Uterus (tissue), 4 donors: ENCODE measurements around the gene ASTN1. TPM values are rescaled to one million over a fixed set of nuclear protein-coding genes. Genes with fewer than 3 reads are reported as not detected.

Experiments used
- DNase-seq, 2 donors: peaks; one replicate each; pipeline ENCODE4 v3.0.0-alpha.2; 2019 to 2020
- H3K27ac ChIP-seq, 2 donors: fragments of 200-600 bp; sonication (generic); 1 replicate in 1 of 2; 2 replicates in 1 of 2; pipeline ENCODE4 v1.5.1; 2016 to 2018
- H3K27me3 ChIP-seq, 2 donors: fragments of 200-600 bp; sonication (generic); one replicate each; pipeline ENCODE4 v1.5.1; 2018 to 2019; ENCODE audit warnings: control low read depth in 1 of 2
- H3K36me3 ChIP-seq, 2 donors: fragments of 200-600 bp; sonication (generic); one replicate each; pipeline ENCODE4 v1.5.1; 2019; ENCODE audit warnings: control low read depth in 1 of 2
- H3K4me1 ChIP-seq, 2 donors: fragments of 200-600 bp; sonication (generic); one replicate each; pipeline ENCODE4 v1.5.1; 2018 to 2019; ENCODE audit warnings: control low read depth in 1 of 2
- H3K4me3 ChIP-seq, 2 donors: fragments of 200-600 bp; sonication (generic); 1 replicate in 1 of 2; 2 replicates in 1 of 2; pipeline ENCODE4 v1.5.1; 2018 to 2019; ENCODE audit warnings: mild to moderate bottlenecking in 1 of 2
- H3K9me3 ChIP-seq, 2 donors: fragments of 200-600 bp; sonication (generic); one replicate each; pipeline ENCODE4 v1.5.1; 2019; ENCODE audit warnings: control low read depth in 1 of 2
- POLR2A ChIP-seq, 2 donors: fragments of 450-650 bp; IDR thresholded peaks; one replicate each; pipeline ENCODE4 v1.6.1; 2016; ENCODE audit warnings: antibody characterized with exemption in 2 of 2, mild to moderate bottlenecking in 1 of 2, moderate library complexity in 1 of 2
- intact Hi-C: fragments of 100-400 bp; cut with DNase I; formaldehyde crosslinking; loops from one replicate; pipeline ENCODE4 v1.15.1; 2023; ENCODE audit warnings: low total_unique reads
- total RNA-seq, 4 donors: library from RNA; depleted of rRNA in 3 of 4; stranded (reverse); fragments of >200 nt in 3 of 4; gene quantifications; one replicate each; pipeline versions ENCODE4 v1.1.0 to v1.2.4, GENCODE V29; 2014 to 2023
- TF ChIP-seq, protein P1 (sequence below), 4 experiments: fragments of 200-600 bp in 2 of 4; fragments of 450-650 bp in 2 of 4; sonication (generic) in 2 of 4; IDR thresholded peaks; one replicate each; pipeline ENCODE4 v1.5.1; 2016 to 2019; ENCODE audit warnings: antibody characterized with exemption in 4 of 4, mild to moderate bottlenecking in 2 of 4, moderate library complexity in 1 of 4
- donor health status: DM: yes; HTN: yes; CAD: no.

ASTN1 gene
- total RNA-seq, 4 donors from 2014 or later: 0.29 to 42.7 (median 2.5) TPM

DNA sequence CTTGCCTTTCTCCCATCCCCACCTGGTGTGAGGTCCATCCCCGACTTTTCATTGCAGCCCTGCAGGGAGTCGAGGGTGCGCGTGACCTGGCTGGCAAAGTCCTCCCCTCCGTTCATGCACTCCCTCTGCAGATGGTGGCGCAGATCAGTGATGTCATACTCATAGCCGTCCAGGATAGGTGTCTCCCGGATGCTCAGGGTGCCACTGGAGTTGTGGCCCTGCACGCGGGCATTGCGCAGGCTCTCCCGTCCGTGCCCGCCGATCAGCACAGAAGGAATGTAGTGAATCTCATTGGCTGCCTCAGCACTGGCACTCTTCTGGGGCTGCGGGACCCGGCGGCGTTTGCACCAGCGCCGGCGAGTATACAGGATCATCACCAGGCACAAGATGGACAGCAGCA is 132.1 kb downstream of the ASTN1 start:
- no peak overlapping the region for H3K4me3 ChIP-seq
- H3K9me3 ChIP-seq: no peaks in the 10 kb centered on the region
- intact Hi-C loops: no loop called here
- H3K36me3 ChIP-seq: no peaks in the 10 kb centered on the region
- TF ChIP-seq POLR2A (IDR thresholded peaks at IDR 0.05): no peak
- TF ChIP-seq, protein P1, sequence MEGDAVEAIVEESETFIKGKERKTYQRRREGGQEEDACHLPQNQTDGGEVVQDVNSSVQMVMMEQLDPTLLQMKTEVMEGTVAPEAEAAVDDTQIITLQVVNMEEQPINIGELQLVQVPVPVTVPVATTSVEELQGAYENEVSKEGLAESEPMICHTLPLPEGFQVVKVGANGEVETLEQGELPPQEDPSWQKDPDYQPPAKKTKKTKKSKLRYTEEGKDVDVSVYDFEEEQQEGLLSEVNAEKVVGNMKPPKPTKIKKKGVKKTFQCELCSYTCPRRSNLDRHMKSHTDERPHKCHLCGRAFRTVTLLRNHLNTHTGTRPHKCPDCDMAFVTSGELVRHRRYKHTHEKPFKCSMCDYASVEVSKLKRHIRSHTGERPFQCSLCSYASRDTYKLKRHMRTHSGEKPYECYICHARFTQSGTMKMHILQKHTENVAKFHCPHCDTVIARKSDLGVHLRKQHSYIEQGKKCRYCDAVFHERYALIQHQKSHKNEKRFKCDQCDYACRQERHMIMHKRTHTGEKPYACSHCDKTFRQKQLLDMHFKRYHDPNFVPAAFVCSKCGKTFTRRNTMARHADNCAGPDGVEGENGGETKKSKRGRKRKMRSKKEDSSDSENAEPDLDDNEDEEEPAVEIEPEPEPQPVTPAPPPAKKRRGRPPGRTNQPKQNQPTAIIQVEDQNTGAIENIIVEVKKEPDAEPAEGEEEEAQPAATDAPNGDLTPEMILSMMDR (IDR thresholded peaks at IDR 0.05): no peak
- DNase-seq: no peak
- H3K4me1 ChIP-seq: no peaks in the 10 kb centered on the region
- H3K27ac ChIP-seq: no peak overlapping the region
- no peaks in the 10 kb centered on the region for H3K27me3 ChIP-seq

- Histone ChIP-seq H3K9me3 (no peaks in the 10 kb centered on the region), H3K4me3 (no peak overlapping the region), H3K4me1 (peaks cover 0 to 3% of the 10 kb centered on the region in 2 donors), H3K27ac (no peak overlapping the region), H3K36me3 (no peaks in the 10 kb centered on the region), H3K27me3 (no peaks in the 10 kb centered on the region)
- TF ChIP-seq, protein P1 (IDR thresholded peaks at IDR 0.05): no peak
- no peak for TF ChIP-seq POLR2A (IDR thresholded peaks at IDR 0.05)
- intact Hi-C loops: no loop called here
- DNase-seq: no peak
These were observed 139.9 kb downstream of the ASTN1 start for GRCh38 chr1:177024623-177025022.

GRCh38 chr1:177023726-177024125 is 140.8 kb downstream of the ASTN1 start:
- peaks cover 0 to 3% of the 10 kb centered on the region in 2 donors for H3K4me1 ChIP-seq
- H3K36me3 ChIP-seq: no peaks in the 10 kb centered on the region
- no peak overlapping the region for H3K27ac ChIP-seq
- H3K9me3 ChIP-seq: no peaks in the 10 kb centered on the region
- intact Hi-C loops: no loop called here
- H3K4me3 ChIP-seq: no peak overlapping the region
- H3K27me3 ChIP-seq: no peaks in the 10 kb centered on the region
- no peak for TF ChIP-seq POLR2A (IDR thresholded peaks at IDR 0.05)
- TF ChIP-seq, protein P1 (IDR thresholded peaks at IDR 0.05): no peak
- DNase-seq: no peak

GRCh38 chr1:177023249-177023648 is 141.3 kb downstream of the ASTN1 start:
- DNase-seq: no peak
- H3K27ac ChIP-seq: no peak overlapping the region
- H3K27me3 ChIP-seq: no peaks in the 10 kb centered on the region
- H3K36me3 ChIP-seq: no peaks in the 10 kb centered on the region
- intact Hi-C loops: no loop called here
- H3K9me3 ChIP-seq: no peaks in the 10 kb centered on the region
- no peak overlapping the region for H3K4me3 ChIP-seq
- H3K4me1 ChIP-seq: peaks cover 0 to 3% of the 10 kb centered on the region in 2 donors
- no peak for TF ChIP-seq POLR2A (IDR thresholded peaks at IDR 0.05)
- TF ChIP-seq, protein P1 (IDR thresholded peaks at IDR 0.05): no peak

DNA sequence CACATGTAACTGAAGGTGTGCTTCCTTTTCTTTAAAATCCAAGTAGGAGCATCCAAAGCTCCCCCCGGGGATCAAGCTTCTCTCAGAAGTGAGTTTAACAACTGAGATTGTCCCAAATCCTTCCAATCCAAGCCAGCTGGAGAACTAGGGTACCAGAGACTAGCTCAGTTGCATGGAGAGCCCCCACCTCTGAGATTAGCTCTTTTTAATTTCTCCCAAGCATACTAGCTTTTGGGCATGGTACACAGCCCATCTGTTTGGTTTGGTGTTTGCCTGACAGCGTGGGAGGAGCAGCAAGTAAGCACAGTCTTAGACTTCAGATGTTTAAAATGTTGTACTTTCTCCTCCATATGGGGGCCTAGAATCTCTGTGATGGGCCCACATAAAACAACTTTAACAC is 142.8 kb downstream of the ASTN1 start:
- H3K9me3 ChIP-seq: no peaks in the 10 kb centered on the region
- H3K27ac ChIP-seq: no peak overlapping the region
- intact Hi-C loops: no loop called here
- no peak for DNase-seq
- no peaks in the 10 kb centered on the region for H3K36me3 ChIP-seq
- H3K4me1 ChIP-seq: peaks cover 0 to 3% of the 10 kb centered on the region in 2 donors
- H3K27me3 ChIP-seq: no peaks in the 10 kb centered on the region
- H3K4me3 ChIP-seq: no peak overlapping the region
- no peak for TF ChIP-seq POLR2A (IDR thresholded peaks at IDR 0.05)
- TF ChIP-seq, protein P1 (IDR thresholded peaks at IDR 0.05): no peak
